ENCODE data around the gene MCM3AP.

Gene MCM3AP

GRCh38 chr21:46220275-46220810, 65.1 kb downstream of the MCM3AP start:
- peaks cover 80% of the 10 kb centered on the region for H3K36me3 ChIP-seq (ENCODE audit: insufficient read depth, insufficient read length, low read length)
- DNase-seq (ENCODE audit: low read depth, low spot score) = no peak
- TF ChIP-seq ZNF274 (IDR thresholded peaks at IDR 0.05; ENCODE audit: low read depth, low read length) (no peak), SUZ12 (IDR thresholded peaks at IDR 0.05; ENCODE audit: extremely low read depth, insufficient read depth, insufficient read length) (no peak), YY1 (IDR thresholded peaks at IDR 0.05; ENCODE audit: insufficient read depth, insufficient read length) (no peak)
- no peak overlapping the region for H3K4me3 ChIP-seq (ENCODE audit: insufficient read length, low read depth)
- peaks cover 14% of the 10 kb centered on the region for H3K4me1 ChIP-seq (ENCODE audit: insufficient read depth, insufficient read length)
- H3K27me3 ChIP-seq (ENCODE audit: insufficient read depth, insufficient read length) = no peaks in the 10 kb centered on the region
- peaks cover 3% of the 10 kb centered on the region; the same call in 1 of the 2 replicates for H3K9me3 ChIP-seq (ENCODE audit: insufficient read depth, low read length)
- no peak overlapping the region for H3K9ac ChIP-seq (ENCODE audit: insufficient read length, low read depth)

- no peak for DNase-seq (ENCODE audit: low read depth, low spot score)
- Histone ChIP-seq H3K9ac (ENCODE audit: insufficient read length, low read depth) (no peak overlapping the region), H3K4me3 (ENCODE audit: insufficient read length, low read depth) (no peak overlapping the region), H3K36me3 (ENCODE audit: insufficient read depth, insufficient read length, low read length) (peaks cover 83% of the 10 kb centered on the region), H3K27me3 (ENCODE audit: insufficient read depth, insufficient read length) (no peaks in the 10 kb centered on the region), H3K9me3 (ENCODE audit: insufficient read depth, low read length) (no peaks in the 10 kb centered on the region), H3K4me1 (ENCODE audit: insufficient read depth, insufficient read length) (peaks cover 14% of the 10 kb centered on the region)
- TF ChIP-seq YY1 (IDR thresholded peaks at IDR 0.05; ENCODE audit: insufficient read depth, insufficient read length) = no peak
Measured at GRCh38 chr21:46219591-46220239, 65.7 kb downstream of the MCM3AP start.

GRCh38 chr21:46218906-46219590, 66.4 kb downstream of the MCM3AP start:
- Histone ChIP-seq H3K27me3 (ENCODE audit: insufficient read depth, insufficient read length) (no peaks in the 10 kb centered on the region), H3K9me3 (ENCODE audit: insufficient read depth, low read length) (no peaks in the 10 kb centered on the region), H3K9ac (ENCODE audit: insufficient read length, low read depth) (no peak overlapping the region), H3K4me3 (ENCODE audit: insufficient read length, low read depth) (no peak overlapping the region), H3K36me3 (ENCODE audit: insufficient read depth, insufficient read length, low read length) (peaks cover 85% of the 10 kb centered on the region), H3K4me1 (ENCODE audit: insufficient read depth, insufficient read length) (peaks cover 14% of the 10 kb centered on the region)
- no peak for DNase-seq (ENCODE audit: low read depth, low spot score)
- TF ChIP-seq ZNF274 (IDR thresholded peaks at IDR 0.05; ENCODE audit: low read depth, low read length) (no peak), SUZ12 (IDR thresholded peaks at IDR 0.05; ENCODE audit: extremely low read depth, insufficient read depth, insufficient read length) (no peak), YY1 (IDR thresholded peaks at IDR 0.05; ENCODE audit: insufficient read depth, insufficient read length) (no peak)

- Histone ChIP-seq H3K9me3 (ENCODE audit: insufficient read depth, low read length) (no peaks in the 10 kb centered on the region), H3K4me1 (ENCODE audit: insufficient read depth, insufficient read length) (peaks cover 19% of the 10 kb centered on the region), H3K36me3 (ENCODE audit: insufficient read depth, insufficient read length, low read length) (peaks cover 92% of the 10 kb centered on the region), H3K9ac (ENCODE audit: insufficient read length, low read depth) (peak overlapping the region; percentile 43), H3K27me3 (ENCODE audit: insufficient read depth, insufficient read length) (no peaks in the 10 kb centered on the region), H3K4me3 (ENCODE audit: insufficient read length, low read depth) (no peak overlapping the region)
- no peak for DNase-seq (ENCODE audit: low read depth, low spot score)
- TF ChIP-seq YY1 (IDR thresholded peaks at IDR 0.05; ENCODE audit: insufficient read depth, insufficient read length) (no peak), ZNF274 (IDR thresholded peaks at IDR 0.05; ENCODE audit: low read depth, low read length) (no peak), SUZ12 (IDR thresholded peaks at IDR 0.05; ENCODE audit: extremely low read depth, insufficient read depth, insufficient read length) (no peak)
Measured at GRCh38 chr21:46217511-46218196, 67.8 kb downstream of the MCM3AP start.

GRCh38 chr21:46216132-46216747, 69.2 kb downstream of the MCM3AP start:
- DNase-seq (ENCODE audit: low read depth, low spot score) = no peak

GRCh38 chr21:46215436-46216131, 69.8 kb downstream of the MCM3AP start:
- Histone ChIP-seq H3K4me1 (ENCODE audit: insufficient read depth, insufficient read length) (peaks cover 23% of the 10 kb centered on the region), H3K27me3 (ENCODE audit: insufficient read depth, insufficient read length) (no peaks in the 10 kb centered on the region), H3K9ac (ENCODE audit: insufficient read length, low read depth) (no peak overlapping the region), H3K36me3 (ENCODE audit: insufficient read depth, insufficient read length, low read length) (peaks cover 90% of the 10 kb centered on the region), H3K9me3 (ENCODE audit: insufficient read depth, low read length) (no peaks in the 10 kb centered on the region), H3K4me3 (ENCODE audit: insufficient read length, low read depth) (no peak overlapping the region)
- DNase-seq (ENCODE audit: low read depth, low spot score) = no peak
- no peak for TF ChIP-seq SUZ12 (IDR thresholded peaks at IDR 0.05; ENCODE audit: extremely low read depth, insufficient read depth, insufficient read length)

More at GRCh38 chr21:46216132-46216747, 69.2 kb downstream of the MCM3AP start:
- no peak for TF ChIP-seq YY1 (IDR thresholded peaks at IDR 0.05; ENCODE audit: insufficient read depth, insufficient read length)
- no peak for TF ChIP-seq SUZ12 (IDR thresholded peaks at IDR 0.05; ENCODE audit: extremely low read depth, insufficient read depth, insufficient read length)
- TF ChIP-seq ZNF274 (IDR thresholded peaks at IDR 0.05; ENCODE audit: low read depth, low read length) = no peak
- Histone ChIP-seq H3K36me3 (ENCODE audit: insufficient read depth, insufficient read length, low read length) (peaks cover 92% of the 10 kb centered on the region), H3K9me3 (ENCODE audit: insufficient read depth, low read length) (no peaks in the 10 kb centered on the region), H3K4me1 (ENCODE audit: insufficient read depth, insufficient read length) (peaks cover 21% of the 10 kb centered on the region), H3K9ac (ENCODE audit: insufficient read length, low read depth) (no peak overlapping the region), H3K27me3 (ENCODE audit: insufficient read depth, insufficient read length) (no peaks in the 10 kb centered on the region), H3K4me3 (ENCODE audit: insufficient read length, low read depth) (no peak overlapping the region)

Measured in NT2/D1 (cell line).